Neural crest cell (in vitro differentiated cells): ENCODE results near the gene VPS37C. TPM values are rescaled to one million over a fixed set of nuclear protein-coding genes. Genes with fewer than 3 reads are reported as not detected.

ENCODE experiments used
- DNase-seq: peaks from one replicate; pipeline ENCODE4 v3.0.0; 2021; ENCODE audit warnings: low read depth, mixed read lengths, low spot score
- H3K27ac Mint-ChIP-seq: one replicate; pipeline ENCODE4 v1.8.0; 2021; ENCODE audit warnings: mild to moderate bottlenecking, mixed read lengths; ENCODE audit not compliant: unreplicated experiment
- H3K27me3 Mint-ChIP-seq: 2 replicates; pipeline ENCODE4 v1.8.0; 2021; ENCODE audit warnings: low read depth, mild to moderate bottlenecking, mixed read lengths
- H3K36me3 Mint-ChIP-seq: 2 replicates; pipeline ENCODE4 v1.8.0; 2021; ENCODE audit warnings: low read depth, mild to moderate bottlenecking, mixed read lengths
- H3K4me1 Mint-ChIP-seq: 2 replicates; pipeline ENCODE4 v1.8.0; 2021; ENCODE audit warnings: mixed read lengths
- H3K4me3 Mint-ChIP-seq: one replicate; pipeline ENCODE4 v1.8.0; 2021; ENCODE audit warnings: mild to moderate bottlenecking, mixed read lengths
- H3K9me3 Mint-ChIP-seq: 2 replicates; pipeline ENCODE4 v1.8.0; 2021; ENCODE audit warnings: mixed read lengths
- CTCF ChIP-seq: fragments of 200-600 bp; sonication (generic); conservative IDR thresholded peaks from 2 replicates; pipeline ENCODE4 v1.5.0; 2021; ENCODE audit warnings: antibody characterized with exemption, mild to moderate bottlenecking
- total RNA-seq: library from RNA; stranded (reverse); gene quantifications from 2 replicates; pipeline ENCODE4 v1.2.1, GENCODE V29; 2021

VPS37C gene
- total RNA-seq, 1 donor from 2014 or later, result 25.8 TPM

GRCh38 chr11:61193596-61193995 is 32.4 kb upstream of the VPS37C start:
- DNase-seq, result no peak
- Mint-ChIP-seq H3K4me3 (no peak overlapping the region), H3K9me3 (no peaks in the 10 kb centered on the region), H3K27me3 (peaks cover 4% of the 10 kb centered on the region), H3K4me1 (no peaks in the 10 kb centered on the region), H3K27ac (no peak overlapping the region), H3K36me3 (no peaks in the 10 kb centered on the region)
- no peak for TF ChIP-seq CTCF

GRCh38 chr11:61189933-61190332 is 28.7 kb upstream of the VPS37C start:
- no peak overlapping the region for H3K4me3 Mint-ChIP-seq
- no peaks in the 10 kb centered on the region for H3K36me3 Mint-ChIP-seq
- H3K4me1 Mint-ChIP-seq, result peaks cover 4% of the 10 kb centered on the region
- no peaks in the 10 kb centered on the region for H3K9me3 Mint-ChIP-seq
- no peak for DNase-seq
- H3K27ac Mint-ChIP-seq, result no peak overlapping the region
- no peak for TF ChIP-seq CTCF
- H3K27me3 Mint-ChIP-seq, result no peaks in the 10 kb centered on the region

- no peak overlapping the region for H3K27ac Mint-ChIP-seq
- DNase-seq, result peak; percentile 93
- no peaks in the 10 kb centered on the region for H3K9me3 Mint-ChIP-seq
- no peaks in the 10 kb centered on the region for H3K36me3 Mint-ChIP-seq
- peak; percentile 96 for TF ChIP-seq CTCF
- H3K27me3 Mint-ChIP-seq, result no peaks in the 10 kb centered on the region
- no peak overlapping the region for H3K4me3 Mint-ChIP-seq
- H3K4me1 Mint-ChIP-seq, result peaks cover 4% of the 10 kb centered on the region
These were observed 26.4 kb upstream of the VPS37C start for GRCh38 chr11:61187505-61188130.

- Mint-ChIP-seq H3K4me3 (no peak overlapping the region), H3K27ac (no peak overlapping the region), H3K4me1 (peaks cover 4% of the 10 kb centered on the region), H3K27me3 (no peaks in the 10 kb centered on the region), H3K36me3 (no peaks in the 10 kb centered on the region), H3K9me3 (no peaks in the 10 kb centered on the region)
- no peak for TF ChIP-seq CTCF
- DNase-seq, result no peak
These were observed 25.3 kb upstream of the VPS37C start for GRCh38 chr11:61186504-61186903.

GRCh38 chr11:61183645-61184044 is 22.4 kb upstream of the VPS37C start:
- no peaks in the 10 kb centered on the region for H3K36me3 Mint-ChIP-seq
- peaks cover 4% of the 10 kb centered on the region for H3K4me1 Mint-ChIP-seq
- H3K4me3 Mint-ChIP-seq, result no peak overlapping the region
- TF ChIP-seq CTCF, result peak; percentile 57
- peak overlapping the region; percentile 15 for H3K27ac Mint-ChIP-seq
- no peak for DNase-seq
- H3K27me3 Mint-ChIP-seq, result peaks cover 7% of the 10 kb centered on the region
- no peaks in the 10 kb centered on the region for H3K9me3 Mint-ChIP-seq
